ENCODE results near the gene SEPTIN3. TPM values are rescaled to one million over a fixed set of nuclear protein-coding genes. Genes with fewer than 3 reads are reported as not detected.

Gene SEPTIN3
- total and polyA plus RNA-seq, 8 donors, result 0.99 to 2.0 (median 1.5) TPM

DNA sequence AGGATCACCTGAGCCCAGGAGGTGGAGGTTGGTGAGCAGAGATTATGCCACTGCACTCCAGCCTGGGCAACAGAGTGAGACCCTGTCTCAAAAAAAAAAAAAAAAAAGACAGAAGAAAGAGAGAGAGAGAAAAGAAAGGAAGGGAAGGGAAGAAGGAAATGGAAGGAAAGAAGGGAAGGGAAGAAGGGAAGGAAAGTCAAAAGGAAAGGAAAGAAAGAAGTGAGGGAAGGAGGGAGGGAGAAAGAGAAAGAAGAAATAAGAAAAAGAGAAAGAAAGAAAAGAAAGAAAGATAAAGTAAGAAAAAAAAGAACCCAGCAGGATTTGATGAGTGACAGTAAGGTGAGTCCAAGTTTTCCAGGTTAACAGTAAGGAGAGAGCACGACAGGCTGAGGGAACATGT lies 49.0 kb downstream of the SEPTIN3 start:
- TF ChIP-seq CTCF (IDR thresholded peaks at IDR 0.05), result no peak
- intact Hi-C loops (cut with DNase I), result no loop called here
- no peaks in the 10 kb centered on the region for H3K9me3 ChIP-seq
- H3K4me1 ChIP-seq, result no peaks in the 10 kb centered on the region
- no peaks in the 10 kb centered on the region for H3K36me3 ChIP-seq
- DNase-seq (no peak), ATAC-seq (no peak)
- no peaks in the 10 kb centered on the region for H3K27me3 ChIP-seq
- no peak overlapping the region for H3K27ac ChIP-seq
- H3K4me3 ChIP-seq, result no peak overlapping the region

Other genes starting within 250 kb of the SEPTIN3 start
- gene CCDC134, start 168.8 kb upstream of the SEPTIN3 start, total RNA-seq, result 10 to 100 TPM in 1 of 2 donors, 1 to 10 TPM in 1; 9.7 to 14.1 TPM
- 10 to 100 TPM in 2 of 6 donors, 1 to 10 TPM in 4; 7.9 to 10.5 (median 9.8) TPM for gene CCDC134, start 168.8 kb upstream of the SEPTIN3 start, polyA plus RNA-seq (ENCODE audit: insufficient read length in 6 of 6)
- 100 to 1,000 TPM; 130 to 162 TPM for gene SREBF2, start 136.3 kb upstream of the SEPTIN3 start, total RNA-seq
- 100 to 1,000 TPM in 1 of 6 donors, 10 to 100 TPM in 5; 49.2 to 100 (median 69.2) TPM for gene SREBF2, start 136.3 kb upstream of the SEPTIN3 start, polyA plus RNA-seq (ENCODE audit: insufficient read length in 6 of 6)
- gene SHISA8, start 54.4 kb upstream of the SEPTIN3 start, total RNA-seq, result not detected
- under 1 TPM in 2 of 6 donors, not detected in 4; 0.11 to 0.24 TPM for gene SHISA8, start 54.4 kb upstream of the SEPTIN3 start, polyA plus RNA-seq (ENCODE audit: insufficient read length in 6 of 6)
- under 1 TPM; 0.15 to 0.42 TPM for gene TNFRSF13C, start 42.6 kb upstream of the SEPTIN3 start, total RNA-seq
- gene TNFRSF13C, start 42.6 kb upstream of the SEPTIN3 start, polyA plus RNA-seq (ENCODE audit: insufficient read length in 6 of 6), result 1 to 10 TPM; 1.8 to 3.0 (median 2.1) TPM
- gene CENPM, start 22.3 kb upstream of the SEPTIN3 start, total RNA-seq, result 10 to 100 TPM in 1 of 2 donors, 1 to 10 TPM in 1; 9.6 to 12.0 TPM
- 10 to 100 TPM; 10.4 to 20.5 (median 15.7) TPM for gene CENPM, start 22.3 kb upstream of the SEPTIN3 start, polyA plus RNA-seq (ENCODE audit: insufficient read length in 6 of 6)
- gene WBP2NL, start 29.3 kb downstream of the SEPTIN3 start, total RNA-seq, result 1 to 10 TPM; 1.6 to 1.8 TPM
- 1 to 10 TPM; 2.5 to 5.2 (median 3.3) TPM for gene WBP2NL, start 29.3 kb downstream of the SEPTIN3 start, polyA plus RNA-seq (ENCODE audit: insufficient read length in 6 of 6)
- gene NAGA, start 101.4 kb downstream of the SEPTIN3 start, total RNA-seq, result 10 to 100 TPM; 30.5 to 35.6 TPM
- gene NAGA, start 101.4 kb downstream of the SEPTIN3 start, polyA plus RNA-seq (ENCODE audit: insufficient read length in 6 of 6), result 10 to 100 TPM; 21.6 to 28.8 (median 27.3) TPM
- 10 to 100 TPM; 18.7 to 20.4 TPM for gene PHETA2, start 104.8 kb downstream of the SEPTIN3 start, total RNA-seq
- gene PHETA2, start 104.8 kb downstream of the SEPTIN3 start, polyA plus RNA-seq (ENCODE audit: insufficient read length in 6 of 6), result 10 to 100 TPM; 11.2 to 18.6 (median 15.0) TPM
- gene SMDT1, start 110.3 kb downstream of the SEPTIN3 start, total RNA-seq, result 10 to 100 TPM; 73.2 to 94.6 TPM
- 100 to 1,000 TPM in 3 of 6 donors, 10 to 100 TPM in 3; 82.4 to 111 (median 94.9) TPM for gene SMDT1, start 110.3 kb downstream of the SEPTIN3 start, polyA plus RNA-seq (ENCODE audit: insufficient read length in 6 of 6)
- 10 to 100 TPM; 64.8 to 69.7 TPM for gene NDUFA6, start 121.3 kb downstream of the SEPTIN3 start, total RNA-seq
- gene NDUFA6, start 121.3 kb downstream of the SEPTIN3 start, polyA plus RNA-seq (ENCODE audit: insufficient read length in 6 of 6), result 10 to 100 TPM; 69.1 to 97.4 (median 87.8) TPM
- 1 to 10 TPM in 1 of 2 donors, under 1 TPM in 1; 0.96 to 1.1 TPM for gene CYP2D6, start 161.4 kb downstream of the SEPTIN3 start, total RNA-seq
- gene CYP2D6, start 161.4 kb downstream of the SEPTIN3 start, polyA plus RNA-seq (ENCODE audit: insufficient read length in 6 of 6), result 1 to 10 TPM; 2.9 to 6.8 (median 5.0) TPM

All from left lung (tissue), 10 donors.